GM12878 (cell line): ENCODE data around the gene MBOAT1. TPM values are rescaled to one million over a fixed set of nuclear protein-coding genes. Genes with fewer than 3 reads are reported as not detected.

ENCODE experiments used
- ATAC-seq: fragments of 200-7000 bp; cut with Tn5 transposase; 3 replicates; pipeline ENCODE4 v1.9.1; 2020; ENCODE audit warnings: mild to moderate bottlenecking, moderate library complexity
- BruUV-seq: library from RNA; stranded (reverse); fragments of 400-500 nt; replicated peaks from 2 replicates; lab custom pipeline; 2021; lab: Mats Ljungman, UMichigan
- CTCF ChIA-PET: fragments of 300-600 bp; sonication (Branson Sonifier 250); formaldehyde crosslinking; extraction: SDS; loops from one replicate; lab custom pipeline; 2021; ENCODE audit warnings: inconsistent platforms; lab: Yijun Ruan, JAX
- POLR2A ChIA-PET: fragments of 350-600 bp; formaldehyde crosslinking; extraction: SDS; loops from one replicate; lab custom pipeline; 2021; ENCODE audit warnings: inconsistent platforms; lab: Charles Lee
- RAD21 ChIA-PET: fragments of 300-600 bp; sonication (Branson Sonifier 250); formaldehyde crosslinking; loops from one replicate; lab custom pipeline; 2023; ENCODE audit warnings: antibody characterized with exemption; ENCODE audit not compliant: unreplicated experiment; lab: Charles Lee
- SMC1A ChIA-PET: fragments of 300-600 bp; sonication (Branson Sonifier 250); formaldehyde crosslinking; loops from one replicate; lab custom pipeline; 2023; ENCODE audit not compliant: unreplicated experiment, uncharacterized antibody; lab: Charles Lee
- DNase-seq: peaks from one replicate; pipeline ENCODE4 v3.0.0-alpha.2; 2011; ENCODE audit warnings: low read depth, low spot score
- FAIRE-seq: peaks from 3 replicates; lab custom pipeline; 2011; peaks lifted over from hg19 to GRCh38; lab: Jason Lieb, UNC
- H2AFZ ChIP-seq: 2 replicates; pipeline ENCODE4 v1.6.0; 2011; ENCODE audit warnings: low read depth, low read length, control low read depth; ENCODE audit not compliant: control insufficient read depth
- H3K27ac ChIP-seq: 2 replicates; pipeline ENCODE4 v1.5.1; 2011; ENCODE audit warnings: control low read depth; ENCODE audit not compliant: control insufficient read depth, insufficient read depth
- H3K27me3 ChIP-seq, 2 experiments: replicated peaks in 1 of 2; 2 replicates each; pipeline versions ENCODE4 v1.6.0 to v1.6.1; 2011; ENCODE audit warnings: low read length in 1 of 2; ENCODE audit not compliant: control insufficient read depth in 2 of 2, insufficient read depth in 2 of 2
- H3K36me3 ChIP-seq, 2 experiments: 2 replicates each; pipeline ENCODE4 v1.5.1; 2011; ENCODE audit warnings: low read length in 1 of 2; ENCODE audit not compliant: control insufficient read depth in 2 of 2, insufficient read depth in 2 of 2
- H3K4me1 ChIP-seq: 2 replicates; pipeline ENCODE4 v1.6.1; 2011; ENCODE audit warnings: mild to moderate bottlenecking, low read length, moderate library complexity, mixed read lengths; ENCODE audit not compliant: control insufficient read depth, insufficient read depth
- H3K4me2 ChIP-seq: 2 replicates; pipeline ENCODE4 v1.6.0; 2011; ENCODE audit warnings: control low read depth; ENCODE audit not compliant: control insufficient read depth, insufficient read depth
- H3K4me3 ChIP-seq: fragments of 200-600 bp; sonication (generic); 2 replicates; pipeline ENCODE4 v1.5.1; 2016
- H3K79me2 ChIP-seq: 2 replicates; pipeline ENCODE4 v1.6.0; 2011; ENCODE audit warnings: low read length; ENCODE audit not compliant: control insufficient read depth, insufficient read depth
- H3K9ac ChIP-seq: 2 replicates; pipeline ENCODE4 v1.8.0; 2011; ENCODE audit warnings: low read length, control low read depth, mixed read lengths; ENCODE audit not compliant: control insufficient read depth, insufficient read depth
- H3K9me3 ChIP-seq: replicated peaks from 3 replicates; pipeline ENCODE4 v1.5.1; 2011; ENCODE audit warnings: mild to moderate bottlenecking, low read length; ENCODE audit not compliant: control insufficient read depth, insufficient read depth
- H4K20me1 ChIP-seq: 2 replicates; pipeline ENCODE4 v1.6.0; 2011; ENCODE audit not compliant: control insufficient read depth, insufficient read depth
- BHLHE40 ChIP-seq, 2 experiments: fragments of 450-650 bp in 1 of 2; IDR thresholded peaks; 2 replicates each; pipeline ENCODE4 v1.6.1; 2011 to 2017; ENCODE audit warnings: low read depth in 2 of 2, borderline replicate concordance in 1 of 2, improper control_type of control experiment in 1 of 2, low read length in 1 of 2, mild to moderate bottlenecking in 1 of 2
- DPF2 ChIP-seq: fragments of 450-650 bp; IDR thresholded peaks from 2 replicates; pipeline ENCODE4 v1.6.1; 2017; ENCODE audit warnings: mild to moderate bottlenecking
- EGR1 ChIP-seq, 2 experiments: IDR thresholded peaks; 1 replicate in 1 of 2; 2 replicates in 1 of 2; pipeline ENCODE4 v1.6.1; 2011 to 2012; ENCODE audit warnings: low read depth in 2 of 2, low read length in 2 of 2, borderline replicate concordance in 1 of 2, mild to moderate bottlenecking in 1 of 2, moderate library complexity in 1 of 2
- ESRRA ChIP-seq: IDR thresholded peaks from 2 replicates; pipeline ENCODE4 v1.6.1; 2012; ENCODE audit warnings: mild to moderate bottlenecking, low read length, improper control_type of control experiment
- ETV6 ChIP-seq, 2 experiments: fragments of 450-650 bp in 1 of 2; IDR thresholded peaks in 1 of 2; conservative IDR thresholded peaks in 1 of 2; 2 replicates each; pipeline ENCODE4 v1.6.1; 2014; ENCODE audit warnings: antibody characterized with exemption in 1 of 2, borderline replicate concordance in 1 of 2, low read depth in 1 of 2, mild to moderate bottlenecking in 1 of 2, moderate library complexity in 1 of 2
- HDAC2 ChIP-seq: fragments of 200-600 bp; sonication (generic); IDR thresholded peaks from 2 replicates; pipeline ENCODE4 v1.6.1; 2017
- JUNB ChIP-seq: IDR thresholded peaks from 2 replicates; pipeline ENCODE4 v1.6.1; 2016; ENCODE audit warnings: antibody characterized with exemption, mild to moderate bottlenecking
- MEF2B ChIP-seq: fragments of 450-650 bp; IDR thresholded peaks from 2 replicates; pipeline ENCODE4 v1.6.1; 2018; ENCODE audit warnings: mild to moderate bottlenecking, moderate library complexity; ENCODE audit not compliant: partially characterized antibody, poor library complexity, severe bottlenecking
- NR2C1 ChIP-seq: fragments of 450-650 bp; IDR thresholded peaks from 2 replicates; pipeline ENCODE4 v1.6.1; 2017; ENCODE audit warnings: antibody characterized with exemption, mild to moderate bottlenecking, moderate library complexity
- PAX5 ChIP-seq: IDR thresholded peaks from 2 replicates; pipeline ENCODE4 v1.6.1; 2011; ENCODE audit warnings: low read depth, low read length, borderline replicate concordance
- POLR2AphosphoS2 ChIP-seq: IDR thresholded peaks from 2 replicates; pipeline ENCODE4 v1.6.1; 2011; ENCODE audit warnings: low read depth, mild to moderate bottlenecking, low read length, improper control_type of control experiment, moderate library complexity
- RAD21 ChIP-seq: IDR thresholded peaks from 2 replicates; pipeline ENCODE4 v1.6.1; 2011; ENCODE audit warnings: mild to moderate bottlenecking, low read depth, low read length, moderate library complexity; ENCODE audit not compliant: insufficient read depth
- SIX5 ChIP-seq: IDR thresholded peaks from 2 replicates; pipeline ENCODE4 v1.6.1; 2011; ENCODE audit warnings: mild to moderate bottlenecking, low read depth, low read length, moderate library complexity; ENCODE audit not compliant: severe bottlenecking
- SKIL ChIP-seq: fragments of 450-650 bp; IDR thresholded peaks from 2 replicates; pipeline ENCODE4 v1.6.1; 2017; ENCODE audit warnings: mild to moderate bottlenecking, low read depth, inconsistent platforms; ENCODE audit not compliant: poor library complexity, severe bottlenecking
- SMARCA5 ChIP-seq: fragments of 450-650 bp; IDR thresholded peaks from 2 replicates; pipeline ENCODE4 v1.6.1; 2017; ENCODE audit warnings: mild to moderate bottlenecking
- TARDBP ChIP-seq: IDR thresholded peaks from 2 replicates; pipeline ENCODE4 v1.6.1; 2016; ENCODE audit warnings: borderline replicate concordance
- TBL1XR1 ChIP-seq: IDR thresholded peaks from 2 replicates; pipeline ENCODE4 v1.6.1; 2012; ENCODE audit warnings: low read depth, low read length, improper control_type of control experiment
- WGBS: methylation state at CpG from one replicate; pipeline ENCODE4 v1.1.6; 2016; ENCODE audit warnings: low lambda C conversion rate; ENCODE audit not compliant: insufficient replicate concordance, insufficient coverage; ENCODE audit errors: missing lambda C conversion rate; 5-methylcytosine and 5-hydroxymethylcytosine counted together
- in situ Hi-C: fragments of 300-500 bp; cut with MboI; formaldehyde crosslinking; loops from 9 replicates; pipeline ENCODE4 v1.14.3; 2018; ENCODE audit warnings: mixed read lengths
- intact Hi-C: fragments of 100-400 bp; cut with micrococcal nuclease; formaldehyde crosslinking; loops from one replicate; pipeline ENCODE4 v1.14.2; 2022; ENCODE audit not compliant: unreplicated experiment
- polyA plus RNA-seq, 11 experiments: library from polyadenylated mRNA; depleted of rRNA in 4 of 11; unstranded in 6 of 11; stranded (reverse) in 5 of 11; fragments of >200 nt; fragmentation: Nextera tagmentation in 4 of 11; fragmentation: Illumina TruSeq in 1 of 11; extraction: Ambion mirVana in 4 of 11; extraction: Trizol in 1 of 11; gene quantifications; 1 replicate in 1 of 11; 2 replicates in 10 of 11; pipeline versions ENCODE4 v1.2.1 to v1.2.3, GENCODE V29; 2011 to 2016; ENCODE audit warnings: inconsistent platforms in 2 of 11, missing spikeins in 2 of 11, low read depth in 1 of 11
- total RNA-seq, 4 experiments: library from RNA; depleted of rRNA in 3 of 4; stranded (reverse); fragments of >200 nt in 3 of 4; fragmentation: Illumina TruSeq in 1 of 4; extraction: Trizol in 1 of 4; gene quantifications; 2 replicates each; pipeline versions ENCODE4 v1.2.1 to v1.2.3, GENCODE V29; 2013 to 2021
- TF ChIP-seq, protein P1 (sequence below): fragments of 450-650 bp; formaldehyde crosslinking; IDR thresholded peaks from 2 replicates; pipeline ENCODE4 v1.4.0; 2020; ENCODE audit warnings: mild to moderate bottlenecking, moderate library complexity

MBOAT1 gene
- total and polyA plus RNA-seq, 10 of the 15 experiments (the other 5 are each of a cell fraction or from before 2014, with no cell fraction given), result 0.39 to 21.0 (median 11.6) TPM

GRCh38 chr6:20085817-20086216 is 126.5 kb downstream of the MBOAT1 start:
- FAIRE-seq (no peak), ATAC-seq (no peak), DNase-seq (no peak)
- RAD21 ChIA-PET, result no interaction called here
- no peaks in the 10 kb centered on the region for H3K36me3 ChIP-seq
- SMC1A ChIA-PET, result no interaction called here
- no peak overlapping the region for H2AFZ ChIP-seq
- TF ChIP-seq, protein P1, sequence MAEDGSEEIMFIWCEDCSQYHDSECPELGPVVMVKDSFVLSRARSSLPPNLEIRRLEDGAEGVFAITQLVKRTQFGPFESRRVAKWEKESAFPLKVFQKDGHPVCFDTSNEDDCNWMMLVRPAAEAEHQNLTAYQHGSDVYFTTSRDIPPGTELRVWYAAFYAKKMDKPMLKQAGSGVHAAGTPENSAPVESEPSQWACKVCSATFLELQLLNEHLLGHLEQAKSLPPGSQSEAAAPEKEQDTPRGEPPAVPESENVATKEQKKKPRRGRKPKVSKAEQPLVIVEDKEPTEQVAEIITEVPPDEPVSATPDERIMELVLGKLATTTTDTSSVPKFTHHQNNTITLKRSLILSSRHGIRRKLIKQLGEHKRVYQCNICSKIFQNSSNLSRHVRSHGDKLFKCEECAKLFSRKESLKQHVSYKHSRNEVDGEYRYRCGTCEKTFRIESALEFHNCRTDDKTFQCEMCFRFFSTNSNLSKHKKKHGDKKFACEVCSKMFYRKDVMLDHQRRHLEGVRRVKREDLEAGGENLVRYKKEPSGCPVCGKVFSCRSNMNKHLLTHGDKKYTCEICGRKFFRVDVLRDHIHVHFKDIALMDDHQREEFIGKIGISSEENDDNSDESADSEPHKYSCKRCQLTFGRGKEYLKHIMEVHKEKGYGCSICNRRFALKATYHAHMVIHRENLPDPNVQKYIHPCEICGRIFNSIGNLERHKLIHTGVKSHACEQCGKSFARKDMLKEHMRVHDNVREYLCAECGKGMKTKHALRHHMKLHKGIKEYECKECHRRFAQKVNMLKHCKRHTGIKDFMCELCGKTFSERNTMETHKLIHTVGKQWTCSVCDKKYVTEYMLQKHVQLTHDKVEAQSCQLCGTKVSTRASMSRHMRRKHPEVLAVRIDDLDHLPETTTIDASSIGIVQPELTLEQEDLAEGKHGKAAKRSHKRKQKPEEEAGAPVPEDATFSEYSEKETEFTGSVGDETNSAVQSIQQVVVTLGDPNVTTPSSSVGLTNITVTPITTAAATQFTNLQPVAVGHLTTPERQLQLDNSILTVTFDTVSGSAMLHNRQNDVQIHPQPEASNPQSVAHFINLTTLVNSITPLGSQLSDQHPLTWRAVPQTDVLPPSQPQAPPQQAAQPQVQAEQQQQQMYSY (CRISPR knock-in tag), result no peak
- TF ChIP-seq PAX5 (no peak), JUNB (no peak), BHLHE40 (IDR thresholded peaks at IDR 0.05; ENCODE audit: borderline replicate concordance in 1 of 2, low read depth in 2 of 2, low read length in 1 of 2) (no peak), TBL1XR1 (no peak), ESRRA (no peak), ETV6 (conservative IDR thresholded peaks at IDR 0.05 in 1 of 2, IDR thresholded peaks at IDR 0.05 in 1 of 2; ENCODE audit: borderline replicate concordance in 1 of 2, low read depth in 1 of 2) (no peak), SKIL (no peak), SIX5 (no peak), SMARCA5 (no peak), EGR1 (IDR thresholded peaks at IDR 0.05; ENCODE audit: borderline replicate concordance in 1 of 2, low read depth in 2 of 2, low read length in 2 of 2) (no peak), DPF2 (no peak), RAD21 (no peak), POLR2AphosphoS2 (no peak), NR2C1 (no peak), MEF2B (no peak), HDAC2 (no peak), TARDBP (no peak)
- no peak overlapping the region for H3K27ac ChIP-seq
- H3K4me3 ChIP-seq, result no peak overlapping the region
- in situ Hi-C loops, result no loop called here
- POLR2A ChIA-PET, result no interaction called here
- H3K27me3 ChIP-seq, result no peaks in the 10 kb centered on the region
- no peaks in the 10 kb centered on the region; the same call in 2 of the 3 replicates for H3K9me3 ChIP-seq
- H4K20me1 ChIP-seq, result no peaks in the 10 kb centered on the region
- no peaks in the 10 kb centered on the region for H3K4me1 ChIP-seq
- WGBS, result 92% methylated on average over 2 of the region's 2 CpGs
- BruUV-seq, result no TSS peak
- H3K9ac ChIP-seq, result no peak overlapping the region
- no peaks in the 10 kb centered on the region for H3K79me2 ChIP-seq
- CTCF ChIA-PET, result no interaction called here
- intact Hi-C loops, result no loop called here
- H3K4me2 ChIP-seq, result no peak overlapping the region
